CD4-positive, alpha-beta T cell treated with Interleukin-10 for 1 hour (primary cell): ENCODE data around the gene SINHCAF.

Experiments
- DNase-seq: peaks from one replicate; pipeline ENCODE4 v3.0.0-alpha.2; 2020

Gene SINHCAF

GRCh38 chr12:31231611-31232360 is 94.2 kb downstream of the SINHCAF start:
- no peak for DNase-seq
